Muscle of back (tissue), 13 donors: ENCODE measurements around the gene MAGEA6. TPM values are rescaled to one million over a fixed set of nuclear protein-coding genes. Genes with fewer than 3 reads are reported as not detected.
"Not testable (repeated sequence)": the region's sequence is repeated elsewhere in the genome, so short reads cannot be mapped to it uniquely, and the experiment has no call there.

Source experiments
- DNase-seq, 3 donors: peaks; one replicate each; pipeline versions ENCODE4 v3.0.0 to v3.0.0-alpha.2; 2013
- long read RNA-seq, 9 donors: transcript quantifications; one replicate each; lab custom pipeline, GENCODE V29; 2026
- polyA plus RNA-seq, 10 donors: library from polyadenylated mRNA; unstranded; fragments of 120-200 nt; gene quantifications; one replicate each; pipeline ENCODE4 v1.2.1, GENCODE V29; 2013; ENCODE audit not compliant: insufficient read length in 10 of 10

The MAGEA6 gene, protein sequence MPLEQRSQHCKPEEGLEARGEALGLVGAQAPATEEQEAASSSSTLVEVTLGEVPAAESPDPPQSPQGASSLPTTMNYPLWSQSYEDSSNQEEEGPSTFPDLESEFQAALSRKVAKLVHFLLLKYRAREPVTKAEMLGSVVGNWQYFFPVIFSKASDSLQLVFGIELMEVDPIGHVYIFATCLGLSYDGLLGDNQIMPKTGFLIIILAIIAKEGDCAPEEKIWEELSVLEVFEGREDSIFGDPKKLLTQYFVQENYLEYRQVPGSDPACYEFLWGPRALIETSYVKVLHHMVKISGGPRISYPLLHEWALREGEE
- not detected for polyA plus RNA-seq
- long read RNA-seq, donor 1 = 0 reads
- long read RNA-seq, donor 2 = 0 reads
- long read RNA-seq, donor 3 = 0 reads
- long read RNA-seq, donor 4 = 0 reads
- long read RNA-seq, donor 5 = 0 reads
- long read RNA-seq, donor 6 = 0 reads
- long read RNA-seq, donor 7 = 0 reads
- long read RNA-seq, donor 8 = 0 reads
- long read RNA-seq, donor 9 = 0 reads

DNA sequence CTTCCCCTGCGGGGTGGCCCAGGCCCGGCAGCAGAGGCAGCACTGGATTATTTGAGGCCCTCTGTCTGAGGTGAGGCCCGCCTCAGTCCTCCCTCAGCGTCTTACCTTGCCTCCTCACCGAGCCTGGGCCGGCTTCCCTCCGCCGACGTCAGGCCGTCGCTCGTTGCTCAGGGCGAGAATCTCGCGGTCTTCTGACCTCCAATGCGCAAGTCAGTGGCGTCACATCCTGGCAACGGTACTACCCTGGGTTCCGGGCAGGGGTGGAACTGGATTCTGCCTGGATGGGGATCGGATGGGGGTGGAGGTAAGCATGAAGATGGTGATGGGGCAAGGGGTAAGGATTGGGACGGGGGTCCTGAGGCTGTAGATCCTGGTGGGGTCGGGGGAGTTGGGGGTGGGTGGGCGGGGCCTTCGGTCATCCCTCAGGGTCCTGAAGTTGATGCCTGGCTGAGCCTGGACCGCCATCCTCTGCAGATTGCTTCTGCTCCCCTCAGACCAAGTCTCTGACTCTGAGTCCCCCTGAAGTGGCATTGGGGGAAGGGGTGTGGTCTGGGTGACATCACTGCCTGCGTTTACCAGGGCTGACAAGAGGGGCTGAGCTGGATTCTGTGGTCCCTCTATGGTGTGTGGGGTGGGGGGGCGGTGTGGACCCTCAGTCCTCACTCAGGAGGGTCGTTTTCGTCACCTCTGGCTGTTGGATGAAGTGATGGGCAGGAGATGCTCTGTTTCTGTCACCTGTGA lies at the start of gene MAGEA6:
Gene MAGEA6 (minus strand): TSS at position 141 of the 741 bp plus-strand sequence. CDS start 2,039 bp downstream, outside the sequence.
- not testable (repeated sequence) for DNase-seq

DNA sequence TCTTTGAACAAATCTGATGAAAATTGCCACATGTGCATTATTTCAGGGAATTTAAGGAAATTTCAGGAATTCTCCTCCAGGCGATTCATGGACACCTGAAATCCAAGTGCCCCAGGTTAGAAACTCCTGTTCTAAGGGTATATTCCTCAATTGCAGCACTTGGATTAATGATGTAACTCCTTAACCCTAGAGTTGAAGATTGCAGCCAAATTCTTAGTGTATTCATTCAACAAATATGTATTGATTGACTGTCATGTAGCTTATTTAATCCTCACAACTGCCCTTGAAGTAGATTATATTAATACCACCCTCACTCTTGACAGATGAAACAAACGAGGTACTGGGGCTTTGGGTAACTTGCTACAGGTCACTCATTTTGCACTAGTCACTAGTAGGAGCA lies 49.8 kb upstream of the MAGEA6 start:
- DNase-seq = no peak

DNA sequence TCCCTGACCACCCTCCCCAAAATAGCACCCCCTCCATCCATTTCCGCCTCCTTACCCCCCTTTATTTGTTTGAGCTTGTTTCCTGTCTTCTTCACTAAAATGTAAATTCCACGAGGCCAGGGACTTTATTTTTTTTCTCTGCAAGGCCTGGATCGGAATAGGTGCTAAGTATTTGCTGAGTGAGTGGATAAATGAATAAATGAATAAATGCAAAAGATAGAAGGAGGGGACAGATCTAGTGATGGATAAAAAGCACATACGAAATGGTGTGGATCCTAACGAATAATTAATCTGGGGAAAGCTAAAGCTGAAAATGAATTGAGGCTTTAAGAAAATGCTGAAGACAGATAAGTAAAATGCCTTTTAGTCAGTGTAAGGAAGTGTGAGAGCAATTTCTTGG lies 48.9 kb upstream of the MAGEA6 start:
- no peak for DNase-seq

DNA sequence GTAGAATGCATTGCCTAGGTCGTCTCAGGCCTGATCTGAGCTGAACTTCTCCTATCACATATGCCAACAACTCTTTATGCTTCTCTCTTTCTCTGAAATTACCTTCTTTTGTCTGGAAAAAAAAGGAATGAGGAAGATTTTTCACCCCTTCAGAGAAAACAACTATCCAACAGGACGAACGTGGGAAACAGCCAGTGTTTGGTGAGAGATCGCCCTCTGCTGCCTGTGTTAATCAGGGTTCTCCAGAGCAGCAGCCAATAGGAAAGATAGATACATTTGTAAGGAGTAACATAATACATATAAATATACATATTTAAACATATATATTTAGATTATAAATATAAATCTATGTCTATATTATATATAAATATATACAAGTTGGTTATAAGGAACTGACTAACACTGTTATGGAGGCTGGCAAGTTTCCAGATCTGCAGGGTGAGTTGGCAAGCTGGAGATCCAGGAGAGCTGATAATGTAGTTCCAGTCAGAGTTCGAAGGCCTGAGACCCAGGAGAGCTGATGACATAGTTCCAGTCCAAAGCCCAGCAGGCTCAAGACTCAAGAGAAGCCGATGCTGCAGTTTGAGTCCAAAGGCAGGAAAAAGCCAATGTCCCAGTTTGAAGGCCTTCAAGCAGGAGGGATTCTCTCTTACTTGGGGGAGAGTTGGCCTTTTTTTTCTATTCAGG lies 47.7 kb upstream of the MAGEA6 start:
- peak in 2 of 3 donors; percentile 22 to 47 for DNase-seq

DNA sequence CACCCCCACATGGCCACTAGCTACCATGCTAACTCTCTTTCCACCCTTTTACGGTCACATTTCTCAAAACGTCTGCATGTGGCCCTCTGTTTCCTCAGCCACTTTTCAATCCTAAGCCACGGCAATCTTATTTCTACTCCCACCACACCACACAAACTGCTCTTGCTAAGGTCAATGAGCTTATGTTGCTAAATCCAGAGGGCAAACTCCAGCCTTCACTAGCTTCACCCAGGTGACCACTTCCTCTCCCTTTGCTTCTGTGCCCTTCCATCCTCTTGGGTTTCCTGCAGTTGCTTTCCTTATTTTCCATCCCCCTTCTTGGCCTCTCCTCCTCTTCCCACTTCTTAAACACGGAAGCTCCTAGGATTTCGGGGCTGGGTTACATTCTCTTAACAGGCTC lies 44.6 kb upstream of the MAGEA6 start:
- no peak for DNase-seq

DNA sequence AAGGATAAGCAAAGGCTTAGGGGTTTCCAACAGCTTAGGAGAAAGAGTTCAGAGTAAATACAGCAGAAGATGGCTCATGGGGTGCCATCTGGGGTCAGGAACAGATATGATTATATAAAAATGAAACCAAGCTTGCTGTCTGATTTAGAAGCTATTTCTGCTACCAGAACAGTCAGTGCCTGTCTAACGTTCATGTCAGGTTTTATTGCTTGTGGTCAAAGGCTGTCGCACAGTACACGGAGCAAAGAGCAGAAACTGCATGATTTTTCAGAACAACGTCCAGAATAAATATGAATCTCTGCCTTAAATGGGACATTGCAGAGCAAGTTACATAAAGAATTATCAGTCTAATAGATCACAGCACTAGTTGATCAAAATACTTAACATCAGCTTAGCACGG lies 43.7 kb upstream of the MAGEA6 start:
- DNase-seq = no peak

DNA sequence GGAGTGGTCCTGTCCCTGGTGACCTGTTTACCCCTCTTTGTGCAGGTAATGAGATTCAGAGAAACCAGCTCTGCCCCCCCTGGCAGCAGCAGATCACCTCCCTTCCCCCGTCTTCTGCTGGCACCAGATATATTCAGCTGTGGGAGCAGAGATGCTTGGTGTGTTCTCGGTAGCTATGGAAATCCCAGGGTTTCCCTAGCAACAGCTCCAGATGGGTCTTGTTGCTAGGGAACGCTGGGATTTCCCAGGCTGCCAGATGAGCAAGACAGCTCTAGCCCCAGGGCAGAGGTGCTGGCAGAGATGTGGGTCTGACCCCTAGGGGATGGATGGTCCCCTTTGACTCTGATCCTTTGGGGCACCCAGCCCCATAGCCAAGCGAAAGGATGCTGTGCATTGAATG lies 40.9 kb upstream of the MAGEA6 start:
- no peak for DNase-seq

DNA sequence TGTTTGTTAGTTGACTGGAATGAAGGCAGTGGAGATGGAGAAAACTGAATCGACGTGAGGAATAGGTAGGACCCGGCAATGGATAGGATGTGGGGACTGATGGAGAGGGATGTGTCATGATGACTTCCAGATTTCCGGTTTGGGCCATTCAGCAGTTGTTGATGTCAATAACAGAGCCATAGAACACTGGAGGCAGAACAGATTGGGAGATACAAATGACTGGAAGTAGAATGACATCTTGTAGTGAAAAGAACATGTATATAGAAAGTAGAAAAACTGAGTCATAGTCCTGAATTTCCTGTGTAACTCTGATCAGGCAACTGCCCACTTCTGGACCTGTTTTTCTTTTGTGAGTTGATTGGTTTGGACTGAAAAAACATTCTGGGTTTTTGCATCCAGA lies 36.5 kb upstream of the MAGEA6 start:
- no peak for DNase-seq

DNA sequence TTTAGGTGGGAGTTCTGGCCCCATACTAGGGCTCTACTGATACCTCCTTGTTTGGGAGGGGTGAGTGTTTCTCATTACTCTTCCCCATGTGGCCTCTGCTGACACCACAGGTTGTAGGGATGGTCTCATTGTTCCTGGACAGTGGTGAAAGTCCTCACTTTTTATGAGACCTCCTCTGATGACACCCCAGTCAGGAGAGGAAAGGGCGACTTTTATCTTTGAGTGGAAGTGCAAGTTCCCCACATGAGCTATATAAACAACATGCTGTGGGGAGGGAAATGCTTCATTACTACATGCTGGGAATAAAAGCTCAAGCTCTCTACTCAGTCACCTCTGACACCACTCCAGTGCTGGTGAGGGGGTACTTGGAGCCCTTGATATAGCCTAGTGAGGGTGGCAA lies 29.5 kb upstream of the MAGEA6 start:
- no peak for DNase-seq

DNA sequence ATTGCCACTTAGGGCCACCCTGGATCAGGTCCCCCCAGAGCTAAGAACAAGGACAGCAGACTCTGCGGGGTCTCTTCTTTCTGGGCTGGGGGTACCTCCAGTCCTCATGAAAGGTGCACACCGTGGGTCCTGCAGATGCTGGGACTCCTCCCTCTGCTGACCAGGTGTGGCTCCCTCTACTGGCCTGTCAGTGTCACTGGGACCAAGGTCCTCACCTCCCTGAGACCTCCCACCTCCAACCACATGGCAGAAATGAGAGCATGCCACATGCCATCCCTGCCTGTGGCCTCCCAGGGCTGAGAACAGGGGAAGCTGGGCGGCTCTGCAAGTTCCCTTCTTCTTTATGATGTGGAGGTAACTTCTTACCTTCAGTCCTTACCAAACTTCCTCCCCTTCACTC lies 17.6 kb upstream of the MAGEA6 start:
- DNase-seq = not testable (repeated sequence)

DNA sequence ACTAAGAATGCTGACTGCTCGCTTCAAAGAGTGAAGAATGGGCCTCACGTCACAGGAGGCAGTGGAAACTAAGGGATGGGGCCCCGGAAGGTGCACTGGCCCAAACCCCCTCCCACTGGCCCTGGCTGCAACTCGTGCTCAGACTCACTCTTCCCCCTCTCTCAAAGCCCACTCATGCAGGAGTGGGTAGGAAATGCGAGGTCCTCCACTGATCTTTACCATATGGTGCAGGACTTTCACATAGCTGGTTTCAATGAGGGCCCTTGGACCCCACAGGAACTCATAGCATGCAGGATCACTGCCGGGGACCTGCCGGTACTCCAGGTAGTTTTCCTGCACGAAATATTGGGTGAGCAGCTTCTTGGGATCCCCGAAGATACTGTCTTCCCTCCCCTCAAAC lies 2.9 kb downstream of the MAGEA6 start:
- not testable (repeated sequence) for DNase-seq

DNA sequence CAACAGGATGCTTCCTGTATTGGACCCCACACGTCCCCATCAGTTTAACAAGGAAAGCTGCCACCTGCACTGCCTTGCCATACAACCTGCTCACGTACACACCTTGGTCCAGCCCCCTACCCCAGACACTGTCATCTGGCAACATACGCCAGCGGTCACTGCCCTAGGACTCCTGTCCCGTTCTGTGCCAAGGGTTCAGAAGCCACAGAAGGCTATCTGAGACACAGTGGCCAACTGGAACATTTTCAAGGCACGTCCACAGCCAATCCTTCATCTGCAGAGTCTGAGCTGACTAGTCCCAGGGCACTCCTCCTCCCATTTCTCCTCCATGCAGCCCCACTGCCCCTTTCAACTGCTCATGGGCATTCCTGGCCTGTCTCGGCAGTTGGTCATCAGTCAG lies 7.9 kb downstream of the MAGEA6 start:
- DNase-seq = not testable (repeated sequence)

DNA sequence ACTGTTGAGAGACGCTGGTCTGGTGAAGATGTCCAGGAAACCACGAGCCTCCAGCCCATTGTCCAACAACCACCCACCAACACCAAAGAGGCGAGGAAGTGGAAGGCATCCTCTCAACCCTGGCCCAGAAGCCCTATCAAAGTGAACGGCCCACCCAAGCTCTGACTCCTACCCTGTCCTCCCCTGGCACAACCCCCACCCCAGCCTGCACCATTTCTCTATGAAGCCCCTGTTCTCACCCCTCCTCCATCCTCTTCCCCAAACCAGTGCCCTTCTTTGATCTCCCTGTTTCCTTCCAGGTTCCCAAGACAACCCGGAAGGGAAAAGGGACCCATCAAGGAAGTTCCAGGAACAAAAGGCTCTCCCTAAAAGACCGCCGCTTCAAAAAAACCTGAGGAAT lies 9.9 kb downstream of the MAGEA6 start:
- not testable (repeated sequence) for DNase-seq

DNA sequence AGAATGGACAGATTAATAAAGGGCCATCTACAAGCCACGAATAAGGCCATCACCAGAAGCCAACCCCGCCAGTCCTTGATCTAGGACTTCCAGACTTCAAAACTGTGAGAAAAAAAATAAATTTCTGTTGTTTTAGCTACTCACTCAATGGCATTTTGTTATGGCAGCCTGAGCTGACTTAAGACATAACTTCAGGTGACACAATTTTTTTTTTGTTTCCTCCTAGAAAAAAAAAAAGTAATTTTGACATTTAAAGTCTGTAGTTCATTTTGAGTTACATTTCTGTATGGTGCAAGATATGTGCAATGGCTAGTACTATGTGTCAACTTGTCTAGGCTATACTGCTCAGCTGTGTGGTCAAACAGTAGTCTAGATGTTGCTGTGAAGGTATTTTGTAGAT lies 10.6 kb downstream of the MAGEA6 start, which contains the start of gene CSAG3:
Gene CSAG3 (plus strand): TSS at position 301 of the 400 bp plus-strand sequence.
- DNase-seq = not testable (repeated sequence)

DNA sequence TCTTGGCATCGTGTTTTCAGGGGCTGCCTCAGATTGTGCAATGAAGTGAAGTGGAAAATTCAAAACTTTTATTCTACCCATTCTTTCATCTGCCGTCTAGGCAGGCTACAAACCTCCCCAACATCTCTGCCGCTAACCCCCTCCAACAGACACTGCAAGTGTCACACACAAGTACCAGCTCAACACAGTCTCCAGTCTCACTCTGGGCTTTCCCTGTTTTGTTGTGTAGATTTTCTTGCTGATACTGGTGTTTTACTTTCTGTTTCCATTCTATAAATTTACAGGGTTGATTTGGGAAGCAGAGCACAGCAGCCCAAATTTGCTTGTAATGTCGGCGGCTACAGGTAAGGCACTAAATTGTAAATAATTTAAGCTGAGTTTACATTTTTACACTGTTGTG lies 14.6 kb downstream of the MAGEA6 start:
- not testable (repeated sequence) for DNase-seq

DNA sequence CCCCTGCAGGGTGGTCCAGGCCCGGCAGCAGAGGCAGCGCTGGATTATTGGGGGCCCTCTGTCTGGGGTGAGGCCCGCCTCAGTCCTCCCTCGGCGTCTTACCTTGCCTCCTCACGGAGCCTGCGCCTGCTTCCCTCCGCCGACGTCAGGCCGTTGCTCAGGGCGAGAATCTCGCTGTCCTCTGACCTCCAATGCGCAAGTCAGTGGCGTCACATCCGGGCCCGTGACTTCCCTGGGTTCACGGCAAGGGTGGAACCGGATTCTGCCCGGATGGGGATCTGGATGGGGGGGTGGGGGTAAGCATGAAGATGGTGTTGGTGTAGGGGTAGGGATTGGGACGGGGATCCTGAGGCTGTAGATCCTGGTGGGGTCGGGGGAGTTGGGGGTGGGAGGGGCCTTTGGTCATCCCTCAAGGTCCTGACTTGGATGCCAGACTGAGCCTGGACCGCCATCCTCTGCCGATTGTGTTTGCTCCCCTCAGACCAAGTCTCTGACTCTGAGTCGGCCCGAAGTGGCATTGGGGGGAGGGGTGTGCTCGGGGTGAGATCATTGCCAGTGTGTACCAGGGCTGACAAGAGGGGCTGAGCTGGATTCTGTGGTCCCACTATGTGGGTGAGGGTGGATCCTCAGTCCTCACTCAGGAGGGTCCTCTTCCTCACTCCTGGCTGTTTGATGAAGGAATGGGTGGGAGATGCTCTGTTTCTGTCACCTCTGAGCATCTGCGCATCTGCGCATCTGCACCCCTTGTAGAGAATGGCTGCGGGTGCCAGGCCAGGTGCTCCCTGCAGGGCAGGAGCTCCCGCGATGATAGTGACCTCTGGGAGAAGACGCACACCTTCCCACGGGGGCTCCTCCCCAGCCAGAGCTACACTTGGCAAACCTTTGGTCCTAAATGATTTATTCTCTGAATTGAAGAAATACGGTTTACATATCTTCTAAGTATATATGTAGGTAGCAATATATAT lies 15.5 kb downstream of the MAGEA6 start, which contains the start of gene MAGEA2:
Gene MAGEA2 (minus strand): TSS at position 157 of the 965 bp plus-strand sequence. CDS start 2,479 bp downstream, outside the sequence.
- DNase-seq = not testable (repeated sequence)

DNA sequence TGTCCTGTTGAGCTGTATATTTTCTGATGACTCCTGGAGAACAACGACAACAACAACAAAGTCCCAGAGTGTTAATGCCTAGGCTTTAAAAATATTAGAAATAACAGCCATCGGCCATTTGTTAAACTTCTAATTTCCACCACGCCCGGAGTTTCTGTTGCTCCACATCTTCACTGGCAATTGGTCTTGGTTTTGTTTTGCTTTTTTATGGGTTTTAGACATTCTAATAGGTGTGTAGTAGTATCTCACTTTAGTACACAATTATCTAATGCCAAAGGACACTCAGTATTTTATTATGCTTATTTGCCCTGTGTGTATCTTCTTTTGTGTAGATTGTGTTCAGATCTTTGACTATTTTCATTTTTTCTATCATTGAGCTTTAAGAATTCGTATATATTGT lies 30.9 kb downstream of the MAGEA6 start:
- DNase-seq = no peak

DNA sequence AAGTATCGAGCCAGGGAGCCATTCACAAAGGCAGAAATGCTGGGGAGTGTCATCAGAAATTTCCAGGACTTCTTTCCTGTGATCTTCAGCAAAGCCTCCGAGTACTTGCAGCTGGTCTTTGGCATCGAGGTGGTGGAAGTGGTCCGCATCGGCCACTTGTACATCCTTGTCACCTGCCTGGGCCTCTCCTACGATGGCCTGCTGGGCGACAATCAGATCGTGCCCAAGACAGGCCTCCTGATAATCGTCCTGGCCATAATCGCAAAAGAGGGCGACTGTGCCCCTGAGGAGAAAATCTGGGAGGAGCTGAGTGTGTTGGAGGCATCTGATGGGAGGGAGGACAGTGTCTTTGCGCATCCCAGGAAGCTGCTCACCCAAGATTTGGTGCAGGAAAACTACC lies 33.0 kb downstream of the MAGEA6 start:
- not testable (repeated sequence) for DNase-seq

DNA sequence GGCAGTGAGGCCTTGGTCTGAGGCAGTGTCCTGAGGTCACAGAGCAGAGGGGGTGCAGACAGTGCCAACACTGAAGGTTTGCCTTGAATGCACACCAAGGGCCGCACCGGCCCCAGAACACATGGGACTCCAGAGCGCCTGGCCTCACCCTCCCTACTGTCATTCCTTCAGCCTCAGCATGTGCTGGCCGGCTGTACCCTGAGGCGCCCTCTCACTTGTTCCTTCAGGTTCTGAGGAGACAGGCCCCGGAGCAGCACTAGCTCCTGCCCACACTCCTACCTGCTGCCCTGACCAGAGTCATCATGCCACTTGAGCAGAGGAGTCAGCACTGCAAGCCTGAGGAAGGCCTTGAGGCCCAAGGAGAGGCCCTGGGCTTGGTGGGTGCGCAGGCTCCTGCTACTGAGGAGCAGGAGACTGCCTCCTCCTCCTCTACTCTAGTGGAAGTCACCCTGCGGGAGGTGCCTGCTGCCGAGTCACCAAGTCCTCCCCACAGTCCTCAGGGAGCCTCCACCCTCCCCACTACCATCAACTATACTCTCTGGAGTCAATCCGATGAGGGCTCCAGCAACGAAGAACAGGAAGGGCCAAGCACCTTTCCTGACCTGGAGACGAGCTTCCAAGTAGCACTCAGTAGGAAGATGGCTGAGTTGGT lies 33.5 kb downstream of the MAGEA6 start:
- DNase-seq = no peak

DNA sequence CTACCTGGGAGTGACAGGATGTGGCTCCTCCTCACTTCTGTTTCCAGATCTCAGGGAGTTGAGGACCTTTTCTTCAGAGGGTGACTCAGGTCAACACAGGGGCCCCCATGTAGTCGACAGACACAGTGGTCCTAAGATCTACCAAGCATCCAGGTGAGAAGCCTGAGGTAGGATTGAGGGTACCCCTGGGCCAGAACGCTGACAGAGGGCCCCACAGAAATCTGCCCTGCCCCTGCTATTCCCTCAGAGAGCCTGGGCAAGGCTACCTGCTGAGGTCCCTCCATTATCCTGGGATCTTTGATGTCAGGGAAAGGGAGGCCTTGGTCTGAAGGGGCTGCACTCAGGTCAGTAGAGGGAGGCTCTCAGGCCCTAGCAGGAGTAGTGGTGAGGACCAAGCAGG lies 34.4 kb downstream of the MAGEA6 start:
- no peak for DNase-seq
